Measurements from ENCODE around the gene LIME1. TPM values are rescaled to one million over a fixed set of nuclear protein-coding genes. Genes with fewer than 3 reads are reported as not detected.
A peak's percentile ranks its signal among the peaks of the same experiment; 100 is the strongest.

The LIME1 gene
- total and polyA plus RNA-seq, 12 donors, result 0.22 to 103 (median 8.4) TPM

DNA sequence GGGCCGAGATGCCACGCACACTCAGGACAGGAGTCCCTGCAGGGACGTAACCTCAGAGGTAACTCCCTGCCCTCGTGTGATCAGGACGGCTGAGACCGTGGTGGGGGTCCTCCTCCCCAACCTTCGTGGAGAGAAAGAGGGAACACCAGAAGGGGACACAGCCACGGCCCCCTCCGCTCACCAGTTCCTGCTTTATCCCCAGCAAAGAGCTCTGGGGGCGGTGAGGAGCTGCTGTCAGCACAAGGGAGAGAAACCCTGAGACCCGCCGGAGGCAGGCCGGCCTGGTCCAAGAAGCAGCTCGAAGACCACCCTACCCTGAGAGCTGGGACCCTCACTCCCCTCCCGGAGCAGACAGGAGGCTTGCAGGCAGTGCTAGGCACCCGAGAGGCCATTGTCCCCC is 47.5 kb downstream of the LIME1 start:
- no peaks in the 10 kb centered on the region for H3K27me3 ChIP-seq
- intact Hi-C loops (cut with DNase I), result loop anchor here in 1 of 2 donors (10.0 kb wide), 1 partner anchor 191 kb away; the partner anchor contains the start of gene SAMD10
- H3K9me3 ChIP-seq (replicated peaks in 1 of 3), result no peaks in the 10 kb centered on the region
- 80 to 90% (median 86%) methylated on average over 1 to 16 of the region's 16 CpGs for WGBS, 4 donors
- peaks cover 0 to under 1% of the 10 kb centered on the region in 2 donors for H3K36me3 ChIP-seq (replicated peaks in 1 of 2)
- DNase-seq, result no peak
- H3K4me1 ChIP-seq (replicated peaks in 1 of 2), result peaks cover 0 to under 1% of the 10 kb centered on the region in 2 donors
- H3K27ac ChIP-seq, result peak overlapping the region in 1 of 5 donors; percentile 36
- no peak overlapping the region for H3K4me3 ChIP-seq
- TF ChIP-seq POLR2A (IDR thresholded peaks at IDR 0.05), result no peak
- TF ChIP-seq, protein P1, sequence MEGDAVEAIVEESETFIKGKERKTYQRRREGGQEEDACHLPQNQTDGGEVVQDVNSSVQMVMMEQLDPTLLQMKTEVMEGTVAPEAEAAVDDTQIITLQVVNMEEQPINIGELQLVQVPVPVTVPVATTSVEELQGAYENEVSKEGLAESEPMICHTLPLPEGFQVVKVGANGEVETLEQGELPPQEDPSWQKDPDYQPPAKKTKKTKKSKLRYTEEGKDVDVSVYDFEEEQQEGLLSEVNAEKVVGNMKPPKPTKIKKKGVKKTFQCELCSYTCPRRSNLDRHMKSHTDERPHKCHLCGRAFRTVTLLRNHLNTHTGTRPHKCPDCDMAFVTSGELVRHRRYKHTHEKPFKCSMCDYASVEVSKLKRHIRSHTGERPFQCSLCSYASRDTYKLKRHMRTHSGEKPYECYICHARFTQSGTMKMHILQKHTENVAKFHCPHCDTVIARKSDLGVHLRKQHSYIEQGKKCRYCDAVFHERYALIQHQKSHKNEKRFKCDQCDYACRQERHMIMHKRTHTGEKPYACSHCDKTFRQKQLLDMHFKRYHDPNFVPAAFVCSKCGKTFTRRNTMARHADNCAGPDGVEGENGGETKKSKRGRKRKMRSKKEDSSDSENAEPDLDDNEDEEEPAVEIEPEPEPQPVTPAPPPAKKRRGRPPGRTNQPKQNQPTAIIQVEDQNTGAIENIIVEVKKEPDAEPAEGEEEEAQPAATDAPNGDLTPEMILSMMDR (IDR thresholded peaks at IDR 0.05), result no peak

GRCh38 chr20:63785691-63786131 is 49.2 kb downstream of the LIME1 start:
- H3K27me3 ChIP-seq, result no peaks in the 10 kb centered on the region
- peaks cover 0 to 17% of the 10 kb centered on the region in 2 donors for H3K36me3 ChIP-seq (replicated peaks in 1 of 2)
- H3K4me1 ChIP-seq (replicated peaks in 1 of 2), result peaks cover 0 to 4% of the 10 kb centered on the region in 2 donors
- TF ChIP-seq, protein P1 (IDR thresholded peaks at IDR 0.05), result no peak
- no peak for TF ChIP-seq POLR2A (IDR thresholded peaks at IDR 0.05)
- peak overlapping the region in 2 of 5 donors; percentile 30 to 61 for H3K27ac ChIP-seq
- no peak overlapping the region for H3K4me3 ChIP-seq
- no peaks in the 10 kb centered on the region for H3K9me3 ChIP-seq (replicated peaks in 1 of 3)
- DNase-seq, result no peak
- intact Hi-C loops (cut with DNase I), result loop anchor here in 1 of 2 donors (5.0 to 10.0 kb wide), 2 partner anchors 77 to 189 kb away; partner anchors contain the start of genes ABHD16B and SAMD10
- WGBS, 4 donors, result 58 to 68% (median 63%) methylated on average over 14 of the region's 14 CpGs

DNA sequence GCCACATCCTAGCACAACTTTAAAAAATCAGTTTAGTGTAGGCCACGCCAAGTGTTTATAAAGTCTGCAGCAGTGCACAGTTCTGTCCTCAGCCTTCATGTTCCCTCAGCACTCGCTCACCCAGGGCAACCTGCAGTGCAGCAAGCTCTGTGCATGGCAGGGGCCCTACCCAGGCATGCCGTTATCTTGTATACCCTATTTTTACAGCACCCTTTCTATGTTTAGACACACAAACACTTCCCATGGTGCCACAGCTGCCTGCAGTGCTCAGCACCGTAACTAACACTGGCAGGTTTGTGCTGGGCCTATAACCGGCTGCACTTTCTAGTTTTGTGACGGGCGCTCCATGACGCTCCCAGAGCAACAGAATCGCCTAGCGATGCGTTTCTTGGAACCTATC is 50.8 kb downstream of the LIME1 start:
- Histone ChIP-seq H3K4me1 (replicated peaks in 1 of 2) (peaks cover 0 to 10% of the 10 kb centered on the region in 2 donors), H3K9me3 (replicated peaks in 1 of 3) (no peaks in the 10 kb centered on the region), H3K4me3 (no peak overlapping the region), H3K36me3 (replicated peaks in 1 of 2) (peaks cover 0 to 17% of the 10 kb centered on the region in 2 donors), H3K27me3 (no peaks in the 10 kb centered on the region), H3K27ac (no peak overlapping the region)
- intact Hi-C loops (cut with DNase I), result loop anchor here in 1 of 2 donors (5.0 to 10.0 kb wide), 2 partner anchors 75 to 187 kb away; partner anchors contain the start of genes ABHD16B and SAMD10
- DNase-seq, result no peak
- TF ChIP-seq, protein P1 (IDR thresholded peaks at IDR 0.05), result no peak
- no peak for TF ChIP-seq POLR2A (IDR thresholded peaks at IDR 0.05)
- 84 to 93% (median 86%) methylated on average over 11 of the region's 11 CpGs for WGBS, 4 donors

- Histone ChIP-seq H3K27me3 (no peaks in the 10 kb centered on the region), H3K4me3 (no peak overlapping the region), H3K36me3 (replicated peaks in 1 of 2) (peaks cover 0 to 17% of the 10 kb centered on the region in 2 donors), H3K27ac (no peak overlapping the region), H3K4me1 (replicated peaks in 1 of 2) (peaks cover 0 to 10% of the 10 kb centered on the region in 2 donors), H3K9me3 (replicated peaks in 1 of 3) (no peaks in the 10 kb centered on the region)
- no peak for TF ChIP-seq POLR2A (IDR thresholded peaks at IDR 0.05)
- TF ChIP-seq, protein P1 (IDR thresholded peaks at IDR 0.05), result no peak
- WGBS, 4 donors, result 65 to 83% (median 77%) methylated on average over 12 to 16 of the region's 16 CpGs
- no peak for DNase-seq
- intact Hi-C loops (cut with DNase I), result loop anchor here in 1 of 2 donors (5.0 to 10.0 kb wide), 2 partner anchors 75 to 187 kb away; partner anchors contain the start of genes ABHD16B and SAMD10
Observed at GRCh38 chr20:63787749-63788148, 51.3 kb downstream of the LIME1 start.

Small RNA genes lying within 50 kb of the gene (small RNA-seq; reads per million reads assigned to genes)
- 0 reads per million in 2 donors for gene LIME1
- gene TNFRSF6B, result 0 reads per million in 2 donors

Other genes starting within 250 kb of the LIME1 start
- gene EEF1A2, start 237.6 kb upstream of the LIME1 start, total RNA-seq, result 100 to 1,000 TPM in 5 of 9 donors, 10 to 100 TPM in 4; 59.5 to 407 (median 127) TPM
- 100 to 1,000 TPM in 2 of 3 donors, 10 to 100 TPM in 1; 76.8 to 159 (median 151) TPM for gene EEF1A2, start 237.6 kb upstream of the LIME1 start, polyA plus RNA-seq
- 100 to 1,000 TPM in 3 of 9 donors, 10 to 100 TPM in 5, 1 to 10 TPM in 1; 7.4 to 193 (median 73.4) TPM for gene PPDPF, start 215.9 kb upstream of the LIME1 start, total RNA-seq
- 100 to 1,000 TPM in 2 of 3 donors, 10 to 100 TPM in 1; 10.5 to 158 (median 139) TPM for gene PPDPF, start 215.9 kb upstream of the LIME1 start, polyA plus RNA-seq
- gene PTK6, start 199.3 kb upstream of the LIME1 start, total RNA-seq, result under 1 TPM in 5 of 9 donors, not detected in 4; 0.19 to 0.41 (median 0.36) TPM
- gene PTK6, start 199.3 kb upstream of the LIME1 start, polyA plus RNA-seq, result under 1 TPM in 2 of 3 donors, not detected in 1; 0.27 to 0.72 TPM
- not detected for gene SRMS, start 188.9 kb upstream of the LIME1 start, total RNA-seq
- not detected for gene SRMS, start 188.9 kb upstream of the LIME1 start, polyA plus RNA-seq
- under 1 TPM in 6 of 9 donors, not detected in 3; 0.25 to 0.83 (median 0.43) TPM for gene FNDC11, start 182.5 kb upstream of the LIME1 start, total RNA-seq
- under 1 TPM in 2 of 3 donors, not detected in 1; 0.20 to 0.64 TPM for gene FNDC11, start 182.5 kb upstream of the LIME1 start, polyA plus RNA-seq
- 10 to 100 TPM in 8 of 9 donors, 1 to 10 TPM in 1; 3.7 to 54.4 (median 31.1) TPM for gene HELZ2, start 162.4 kb upstream of the LIME1 start, total RNA-seq
- gene HELZ2, start 162.4 kb upstream of the LIME1 start, polyA plus RNA-seq, result 10 to 100 TPM in 1 of 3 donors, 1 to 10 TPM in 2; 4.0 to 18.7 (median 4.3) TPM
- 10 to 100 TPM in 6 of 9 donors, 1 to 10 TPM in 3; 5.7 to 18.2 (median 12.1) TPM for gene GMEB2, start 109.6 kb upstream of the LIME1 start, total RNA-seq
- 10 to 100 TPM in 2 of 3 donors, 1 to 10 TPM in 1; 4.2 to 13.9 (median 13.6) TPM for gene GMEB2, start 109.6 kb upstream of the LIME1 start, polyA plus RNA-seq
- 10 to 100 TPM; 29.2 to 85.0 (median 48.6) TPM for gene STMN3, start 83.2 kb upstream of the LIME1 start, total RNA-seq
- 100 to 1,000 TPM in 1 of 3 donors, 10 to 100 TPM in 2; 34.5 to 109 (median 72.3) TPM for gene STMN3, start 83.2 kb upstream of the LIME1 start, polyA plus RNA-seq
- gene RTEL1, start 78.4 kb upstream of the LIME1 start, total RNA-seq, result 100 to 1,000 TPM in 1 of 9 donors, 10 to 100 TPM in 8; 10.9 to 110 (median 32.1) TPM
- gene RTEL1, start 78.4 kb upstream of the LIME1 start, polyA plus RNA-seq, result 100 to 1,000 TPM in 1 of 3 donors, 10 to 100 TPM in 1, 1 to 10 TPM in 1; 9.4 to 109 (median 70.8) TPM
- 1 to 10 TPM in 6 of 9 donors, under 1 TPM in 1, not detected in 2; 0.78 to 6.7 (median 2.1) TPM for gene TNFRSF6B, start 40.0 kb upstream of the LIME1 start, total RNA-seq
- 10 to 100 TPM in 2 of 3 donors, not detected in 1; 36.1 to 43.3 TPM for gene TNFRSF6B, start 40.0 kb upstream of the LIME1 start, polyA plus RNA-seq
- 10 to 100 TPM; 31.7 to 63.8 (median 42.0) TPM for gene ARFRP1, start 28.7 kb upstream of the LIME1 start, total RNA-seq
- gene ARFRP1, start 28.7 kb upstream of the LIME1 start, polyA plus RNA-seq, result 10 to 100 TPM; 18.8 to 75.9 (median 52.2) TPM
- gene ZGPAT, start 28.6 kb upstream of the LIME1 start, total RNA-seq, result 10 to 100 TPM; 20.9 to 56.2 (median 31.0) TPM
- 100 to 1,000 TPM in 1 of 3 donors, 10 to 100 TPM in 1, 1 to 10 TPM in 1; 4.4 to 120 (median 61.7) TPM for gene ZGPAT, start 28.6 kb upstream of the LIME1 start, polyA plus RNA-seq
- gene SLC2A4RG, start 3.1 kb downstream of the LIME1 start, total RNA-seq, result 100 to 1,000 TPM in 1 of 9 donors, 10 to 100 TPM in 8; 28.4 to 122 (median 46.7) TPM
- gene SLC2A4RG, start 3.1 kb downstream of the LIME1 start, polyA plus RNA-seq, result 100 to 1,000 TPM in 2 of 3 donors, 1 to 10 TPM in 1; 7.9 to 210 (median 150) TPM
- gene ZBTB46, start 94.6 kb downstream of the LIME1 start, total RNA-seq, result 10 to 100 TPM in 5 of 9 donors, 1 to 10 TPM in 4; 7.7 to 22.4 (median 13.7) TPM
- gene ZBTB46, start 94.6 kb downstream of the LIME1 start, polyA plus RNA-seq, result 10 to 100 TPM in 1 of 3 donors, 1 to 10 TPM in 1, under 1 TPM in 1; 0.77 to 11.3 (median 5.4) TPM
- not detected for gene ABHD16B, start 124.8 kb downstream of the LIME1 start, total RNA-seq
- 1 to 10 TPM in 1 of 3 donors, under 1 TPM in 1, not detected in 1; 0.54 to 1.2 TPM for gene ABHD16B, start 124.8 kb downstream of the LIME1 start, polyA plus RNA-seq
- gene TPD52L2, start 128.6 kb downstream of the LIME1 start, total RNA-seq, result 100 to 1,000 TPM in 6 of 9 donors, 10 to 100 TPM in 3; 81.9 to 125 (median 112) TPM
- 100 to 1,000 TPM in 2 of 3 donors, 10 to 100 TPM in 1; 92.2 to 114 (median 110) TPM for gene TPD52L2, start 128.6 kb downstream of the LIME1 start, polyA plus RNA-seq
- 10 to 100 TPM; 53.8 to 78.0 (median 64.7) TPM for gene DNAJC5, start 158.5 kb downstream of the LIME1 start, total RNA-seq
- 10 to 100 TPM; 26.5 to 31.7 (median 29.7) TPM for gene DNAJC5, start 158.5 kb downstream of the LIME1 start, polyA plus RNA-seq
- 10 to 100 TPM; 14.9 to 56.8 (median 37.7) TPM for gene UCKL1, start 219.8 kb downstream of the LIME1 start, total RNA-seq
- gene UCKL1, start 219.8 kb downstream of the LIME1 start, polyA plus RNA-seq, result 100 to 1,000 TPM in 1 of 3 donors, 10 to 100 TPM in 2; 12.1 to 101 (median 91.3) TPM
- gene ZNF512B, start 233.3 kb downstream of the LIME1 start, total RNA-seq, result 10 to 100 TPM in 7 of 9 donors, 1 to 10 TPM in 2; 8.5 to 24.7 (median 14.0) TPM
- gene ZNF512B, start 233.3 kb downstream of the LIME1 start, polyA plus RNA-seq, result 10 to 100 TPM in 2 of 3 donors, 1 to 10 TPM in 1; 3.5 to 39.4 (median 12.1) TPM
- 1 to 10 TPM; 1.1 to 8.8 (median 4.5) TPM for gene SAMD10, start 243.0 kb downstream of the LIME1 start, total RNA-seq
- gene SAMD10, start 243.0 kb downstream of the LIME1 start, polyA plus RNA-seq, result 1 to 10 TPM; 1.7 to 8.4 (median 4.4) TPM
- 10 to 100 TPM; 49.4 to 73.9 (median 57.6) TPM for gene PRPF6, start 244.5 kb downstream of the LIME1 start, total RNA-seq
- 10 to 100 TPM; 48.3 to 49.8 (median 49.1) TPM for gene PRPF6, start 244.5 kb downstream of the LIME1 start, polyA plus RNA-seq